Sigmoid colon (tissue), 7 donors: ENCODE measurements around the gene SPPL3. TPM values are rescaled to one million over a fixed set of nuclear protein-coding genes. Genes with fewer than 3 reads are reported as not detected.

Experiments used
- DNase-seq: peaks from one replicate; pipeline ENCODE4 v3.0.0-alpha.2; 2019
- H3K27ac ChIP-seq, 4 donors: fragments of 200-600 bp; sonication (generic); one replicate each; pipeline ENCODE4 v1.5.1; 2016 to 2019; ENCODE audit warnings: mild to moderate bottlenecking in 1 of 4
- H3K27me3 ChIP-seq, 3 donors: fragments of 200-600 bp; sonication (generic); one replicate each; pipeline ENCODE4 v1.5.1; 2019; ENCODE audit warnings: mild to moderate bottlenecking in 1 of 3
- H3K36me3 ChIP-seq, 4 donors: fragments of 200-600 bp; sonication (generic); one replicate each; pipeline ENCODE4 v1.5.1; 2016 to 2019
- H3K4me1 ChIP-seq, 4 donors: fragments of 200-600 bp; sonication (generic); one replicate each; pipeline ENCODE4 v1.5.1; 2017 to 2019
- H3K4me3 ChIP-seq, 4 donors: fragments of 200-600 bp; sonication (generic); one replicate each; pipeline ENCODE4 v1.5.1; 2017 to 2019; ENCODE audit warnings: mild to moderate bottlenecking in 2 of 4, moderate library complexity in 1 of 4
- H3K9me3 ChIP-seq, 4 donors: fragments of 200-600 bp in 3 of 4; sonication (generic) in 3 of 4; one replicate each; pipeline versions ENCODE4 v1.5.1 to v1.6.1; 2013 to 2019
- CTCF ChIP-seq, 4 experiments: fragments of 450-650 bp in 3 of 4; fragments of 200-600 bp in 1 of 4; IDR thresholded peaks; one replicate each; pipeline ENCODE4 v1.5.1; 2016 to 2019; ENCODE audit warnings: antibody characterized with exemption in 4 of 4, mild to moderate bottlenecking in 3 of 4, moderate library complexity in 2 of 4
- EP300 ChIP-seq, 4 donors: sonication (generic); formaldehyde crosslinking; IDR thresholded peaks; one replicate each; pipeline ENCODE4 v1.6.1; 2017; ENCODE audit warnings: antibody characterized with exemption in 4 of 4
- POLR2A ChIP-seq, 2 donors: fragments of 450-650 bp; IDR thresholded peaks; one replicate each; pipeline ENCODE4 v1.6.1; 2016; ENCODE audit warnings: antibody characterized with exemption in 2 of 2, mild to moderate bottlenecking in 2 of 2, moderate library complexity in 2 of 2
- POLR2AphosphoS5 ChIP-seq, 4 donors: sonication (generic); formaldehyde crosslinking; IDR thresholded peaks; one replicate each; pipeline ENCODE4 v1.6.1; 2017; ENCODE audit warnings: antibody characterized with exemption in 4 of 4
- WGBS, 2 donors: extraction: QIAGEN DNeasy Blood & Tissue Kit; methylation state at CpG; one replicate each; pipeline ENCODE4 v1.1.7; 2013; 5-methylcytosine and 5-hydroxymethylcytosine counted together
- intact Hi-C: fragments of 100-400 bp; cut with DNase I; formaldehyde crosslinking; loops from one replicate; pipeline ENCODE4 v1.15.1; 2023
- polyA plus RNA-seq, 3 donors: library from polyadenylated mRNA; stranded (reverse); fragments of 200-250 nt; gene quantifications; one replicate each; pipeline ENCODE4 v1.2.3, GENCODE V29; 2013
- total RNA-seq, 4 donors: library from RNA; depleted of rRNA; stranded (reverse); fragments of >200 nt; gene quantifications; one replicate each; pipeline ENCODE4 v1.1.0, GENCODE V29; 2016
- donor health status: healthy with polysubstance abuse.
- donor health status: Bipolar disorder and iron deficiency.
- donor health status: healthy.

The SPPL3 gene
- total and polyA plus RNA-seq, 7 donors, result 8.6 to 28.0 (median 19.3) TPM

GRCh38 chr12:120760349-120761254 lies 143.6 kb downstream of the SPPL3 start:
- Histone ChIP-seq H3K27me3 (no peaks in the 10 kb centered on the region), H3K27ac (peak overlapping the region; percentile 73 to 80 (median 78)), H3K4me1 (peaks cover 0 to 22% (median 16%) of the 10 kb centered on the region in 4 donors), H3K4me3 (no peak overlapping the region), H3K36me3 (peaks cover 0 to 31% (median 3%) of the 10 kb centered on the region in 4 donors), H3K9me3 (no peaks in the 10 kb centered on the region)
- no peak for DNase-seq
- intact Hi-C loops, result no loop called here
- TF ChIP-seq POLR2AphosphoS5 (IDR thresholded peaks at IDR 0.05) (no peak), EP300 (IDR thresholded peaks at IDR 0.05) (no peak), CTCF (IDR thresholded peaks at IDR 0.05) (no peak), POLR2A (IDR thresholded peaks at IDR 0.05) (no peak)
- 90 to 93% methylated on average over 21 of the region's 21 CpGs for WGBS, 2 donors

GRCh38 chr12:120759591-120760348 lies 144.4 kb downstream of the SPPL3 start:
- intact Hi-C loops, result no loop called here
- peaks cover 0 to under 1% (median 0%) of the 10 kb centered on the region in 4 donors for H3K9me3 ChIP-seq
- no peak overlapping the region for H3K4me3 ChIP-seq
- WGBS, 2 donors, result 84 to 94% methylated on average over 27 of the region's 27 CpGs
- peaks cover 0 to 22% (median 16%) of the 10 kb centered on the region in 4 donors for H3K4me1 ChIP-seq
- peaks cover 0 to 23% (median 0%) of the 10 kb centered on the region in 4 donors for H3K36me3 ChIP-seq
- no peak for DNase-seq
- no peaks in the 10 kb centered on the region for H3K27me3 ChIP-seq
- peak overlapping the region in 1 of 4 donors; percentile 80 for H3K27ac ChIP-seq
- TF ChIP-seq POLR2AphosphoS5 (IDR thresholded peaks at IDR 0.05), result no peak

GRCh38 chr12:120758798-120759590 lies 145.2 kb downstream of the SPPL3 start:
- 92 to 94% methylated on average over 7 of the region's 7 CpGs for WGBS, 2 donors
- peaks cover 0 to 4% (median 0%) of the 10 kb centered on the region in 4 donors for H3K9me3 ChIP-seq
- TF ChIP-seq POLR2AphosphoS5 (IDR thresholded peaks at IDR 0.05) (no peak), EP300 (IDR thresholded peaks at IDR 0.05) (no peak), POLR2A (IDR thresholded peaks at IDR 0.05) (no peak), CTCF (IDR thresholded peaks at IDR 0.05) (no peak)
- no peak overlapping the region for H3K27ac ChIP-seq
- H3K4me1 ChIP-seq, result peaks cover 0 to 22% (median 16%) of the 10 kb centered on the region in 4 donors
- no peaks in the 10 kb centered on the region for H3K27me3 ChIP-seq
- H3K36me3 ChIP-seq, result peaks cover 0 to 15% (median 0%) of the 10 kb centered on the region in 4 donors
- H3K4me3 ChIP-seq, result no peak overlapping the region
- DNase-seq, result no peak
- intact Hi-C loops, result no loop called here

GRCh38 chr12:120757949-120758348 lies 146.2 kb downstream of the SPPL3 start:
- no peak overlapping the region for H3K4me3 ChIP-seq
- WGBS, 2 donors, result 96 to 97% methylated on average over 6 of the region's 6 CpGs
- no peaks in the 10 kb centered on the region for H3K27me3 ChIP-seq
- no peak for DNase-seq
- TF ChIP-seq EP300 (IDR thresholded peaks at IDR 0.05) (no peak), POLR2A (IDR thresholded peaks at IDR 0.05) (no peak), CTCF (IDR thresholded peaks at IDR 0.05) (no peak), POLR2AphosphoS5 (IDR thresholded peaks at IDR 0.05) (no peak)
- peaks cover 0 to 22% (median 16%) of the 10 kb centered on the region in 4 donors for H3K4me1 ChIP-seq
- H3K36me3 ChIP-seq, result peaks cover 0 to 5% (median 0%) of the 10 kb centered on the region in 4 donors
- H3K9me3 ChIP-seq, result peaks cover 0 to 4% (median 0%) of the 10 kb centered on the region in 4 donors
- H3K27ac ChIP-seq, result no peak overlapping the region
- intact Hi-C loops, result no loop called here
